ENCODE measurements around the gene CARD10.

DNA sequence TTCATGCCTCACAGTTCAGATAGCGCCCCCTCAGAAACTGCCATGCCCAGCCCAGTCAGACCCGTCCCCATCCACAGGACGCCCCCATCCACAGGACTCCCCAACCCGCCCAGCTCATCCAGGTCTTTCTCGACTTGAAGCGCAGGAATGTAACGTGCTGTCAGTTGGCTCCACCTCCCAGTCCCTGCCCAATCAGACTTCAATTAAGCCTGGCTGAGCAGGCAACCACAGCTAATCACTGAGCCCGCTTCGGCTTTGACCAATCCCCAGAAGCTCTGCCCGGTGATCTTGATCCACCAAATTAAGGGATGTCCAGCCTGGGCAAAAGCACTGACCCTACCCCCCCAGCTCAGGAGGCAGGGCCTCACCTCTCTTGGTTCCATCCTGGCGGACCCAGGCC lies 22.6 kb downstream of the CARD10 start:
- TF ChIP-seq, protein P1, sequence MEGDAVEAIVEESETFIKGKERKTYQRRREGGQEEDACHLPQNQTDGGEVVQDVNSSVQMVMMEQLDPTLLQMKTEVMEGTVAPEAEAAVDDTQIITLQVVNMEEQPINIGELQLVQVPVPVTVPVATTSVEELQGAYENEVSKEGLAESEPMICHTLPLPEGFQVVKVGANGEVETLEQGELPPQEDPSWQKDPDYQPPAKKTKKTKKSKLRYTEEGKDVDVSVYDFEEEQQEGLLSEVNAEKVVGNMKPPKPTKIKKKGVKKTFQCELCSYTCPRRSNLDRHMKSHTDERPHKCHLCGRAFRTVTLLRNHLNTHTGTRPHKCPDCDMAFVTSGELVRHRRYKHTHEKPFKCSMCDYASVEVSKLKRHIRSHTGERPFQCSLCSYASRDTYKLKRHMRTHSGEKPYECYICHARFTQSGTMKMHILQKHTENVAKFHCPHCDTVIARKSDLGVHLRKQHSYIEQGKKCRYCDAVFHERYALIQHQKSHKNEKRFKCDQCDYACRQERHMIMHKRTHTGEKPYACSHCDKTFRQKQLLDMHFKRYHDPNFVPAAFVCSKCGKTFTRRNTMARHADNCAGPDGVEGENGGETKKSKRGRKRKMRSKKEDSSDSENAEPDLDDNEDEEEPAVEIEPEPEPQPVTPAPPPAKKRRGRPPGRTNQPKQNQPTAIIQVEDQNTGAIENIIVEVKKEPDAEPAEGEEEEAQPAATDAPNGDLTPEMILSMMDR (optimal IDR thresholded peaks at IDR 0.05 in 1 of 3, IDR thresholded peaks at IDR 0.05 in 1 of 3, conservative IDR thresholded peaks at IDR 0.05 in 1 of 3; ENCODE audit: extremely low read depth in 1 of 3, insufficient read depth in 2 of 3, low read length in 3 of 3) = no peak
- no peak for TF ChIP-seq EZH2 (IDR thresholded peaks at IDR 0.05; ENCODE audit: low read length)

Data from keratinocyte (primary cell).